ENCODE results near the gene ING3.
A peak's percentile ranks its signal among the peaks of the same experiment; 100 is the strongest.

The ING3 gene

GRCh38 chr7:120998520-120998919, 47.9 kb downstream of the ING3 start:
- peaks cover 6% of the 10 kb centered on the region for H3K27me3 ChIP-seq (ENCODE audit: insufficient read depth, poor library complexity, severe bottlenecking)
- H3K4me3 ChIP-seq (replicated peaks; ENCODE audit: insufficient read depth, low read length), result no peak overlapping the region
- TF ChIP-seq GABPA (IDR thresholded peaks at IDR 0.05; ENCODE audit: low read depth) (no peak), POLR2AphosphoS5 (IDR thresholded peaks at IDR 0.05; ENCODE audit: low read depth) (no peak), REST (IDR thresholded peaks at IDR 0.05; ENCODE audit: insufficient replicate concordance, low read depth) (no peak)
- DNase-seq (ENCODE audit: low read depth in 1 of 2, low spot score in 1 of 2), result no peak
- no peak overlapping the region for H3K27ac ChIP-seq (replicated peaks)

GRCh38 chr7:120998996-120999565, 48.5 kb downstream of the ING3 start:
- peaks cover 6% of the 10 kb centered on the region for H3K27me3 ChIP-seq (ENCODE audit: insufficient read depth, poor library complexity, severe bottlenecking)
- peak; percentile 75 for TF ChIP-seq SPI1 (IDR thresholded peaks at IDR 0.05; ENCODE audit: borderline replicate concordance, low read depth)
- no peak for TF ChIP-seq POLR2AphosphoS5 (IDR thresholded peaks at IDR 0.05; ENCODE audit: low read depth)
- H3K27ac ChIP-seq (replicated peaks), result no peak overlapping the region
- DNase-seq (ENCODE audit: low read depth in 1 of 2, low spot score in 1 of 2), result no peak
- no peak overlapping the region for H3K4me3 ChIP-seq (replicated peaks; ENCODE audit: insufficient read depth, low read length)

GRCh38 chr7:121000081-121000983, 49.8 kb downstream of the ING3 start:
- Histone ChIP-seq H3K27ac (replicated peaks) (no peak overlapping the region), H3K4me3 (replicated peaks; ENCODE audit: insufficient read depth, low read length) (no peak overlapping the region), H3K27me3 (ENCODE audit: insufficient read depth, poor library complexity, severe bottlenecking) (peaks cover 6% of the 10 kb centered on the region)
- TF ChIP-seq POLR2AphosphoS5 (IDR thresholded peaks at IDR 0.05; ENCODE audit: low read depth) (no peak), CTCF (IDR thresholded peaks at IDR 0.05; ENCODE audit: insufficient read depth, low read length) (no peak), REST (IDR thresholded peaks at IDR 0.05; ENCODE audit: insufficient replicate concordance, low read depth) (no peak), SPI1 (IDR thresholded peaks at IDR 0.05; ENCODE audit: borderline replicate concordance, low read depth) (no peak), GABPA (IDR thresholded peaks at IDR 0.05; ENCODE audit: low read depth) (no peak)
- DNase-seq (ENCODE audit: low read depth in 1 of 2, low spot score in 1 of 2), result no peak

- DNase-seq (ENCODE audit: low read depth in 1 of 2, low spot score in 1 of 2), result no peak
- TF ChIP-seq REST (IDR thresholded peaks at IDR 0.05; ENCODE audit: insufficient replicate concordance, low read depth), result no peak
- H3K4me3 ChIP-seq (replicated peaks; ENCODE audit: insufficient read depth, low read length), result no peak overlapping the region
- no peak overlapping the region for H3K27ac ChIP-seq (replicated peaks)
- peaks cover 10% of the 10 kb centered on the region for H3K27me3 ChIP-seq (ENCODE audit: insufficient read depth, poor library complexity, severe bottlenecking)
Observed at GRCh38 chr7:121001234-121001906, 50.8 kb downstream of the ING3 start.
